GM20000 (cell line): Measurements from ENCODE around the gene CREB3L4.

Experiments
- DNase-seq: peaks from one replicate; pipeline ENCODE4 v3.0.0; 2012; ENCODE audit warnings: low spot score
- TF ChIP-seq, protein P1 (sequence below): IDR thresholded peaks from 2 replicates; pipeline ENCODE4 v1.5.1; 2012; ENCODE audit warnings: mild to moderate bottlenecking, control low read depth; ENCODE audit errors: extremely low read depth, missing control alignments

CREB3L4 gene

GRCh38 chr1:153984123-153984894 lies 16.6 kb downstream of the CREB3L4 start:
- TF ChIP-seq, protein P1, sequence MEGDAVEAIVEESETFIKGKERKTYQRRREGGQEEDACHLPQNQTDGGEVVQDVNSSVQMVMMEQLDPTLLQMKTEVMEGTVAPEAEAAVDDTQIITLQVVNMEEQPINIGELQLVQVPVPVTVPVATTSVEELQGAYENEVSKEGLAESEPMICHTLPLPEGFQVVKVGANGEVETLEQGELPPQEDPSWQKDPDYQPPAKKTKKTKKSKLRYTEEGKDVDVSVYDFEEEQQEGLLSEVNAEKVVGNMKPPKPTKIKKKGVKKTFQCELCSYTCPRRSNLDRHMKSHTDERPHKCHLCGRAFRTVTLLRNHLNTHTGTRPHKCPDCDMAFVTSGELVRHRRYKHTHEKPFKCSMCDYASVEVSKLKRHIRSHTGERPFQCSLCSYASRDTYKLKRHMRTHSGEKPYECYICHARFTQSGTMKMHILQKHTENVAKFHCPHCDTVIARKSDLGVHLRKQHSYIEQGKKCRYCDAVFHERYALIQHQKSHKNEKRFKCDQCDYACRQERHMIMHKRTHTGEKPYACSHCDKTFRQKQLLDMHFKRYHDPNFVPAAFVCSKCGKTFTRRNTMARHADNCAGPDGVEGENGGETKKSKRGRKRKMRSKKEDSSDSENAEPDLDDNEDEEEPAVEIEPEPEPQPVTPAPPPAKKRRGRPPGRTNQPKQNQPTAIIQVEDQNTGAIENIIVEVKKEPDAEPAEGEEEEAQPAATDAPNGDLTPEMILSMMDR = no peak

GRCh38 chr1:153985341-153985912 lies 17.7 kb downstream of the CREB3L4 start:
- TF ChIP-seq, protein P1 = no peak
- no peak for DNase-seq

More at GRCh38 chr1:153984123-153984894, 16.6 kb downstream of the CREB3L4 start:
- no peak for DNase-seq

DNA sequence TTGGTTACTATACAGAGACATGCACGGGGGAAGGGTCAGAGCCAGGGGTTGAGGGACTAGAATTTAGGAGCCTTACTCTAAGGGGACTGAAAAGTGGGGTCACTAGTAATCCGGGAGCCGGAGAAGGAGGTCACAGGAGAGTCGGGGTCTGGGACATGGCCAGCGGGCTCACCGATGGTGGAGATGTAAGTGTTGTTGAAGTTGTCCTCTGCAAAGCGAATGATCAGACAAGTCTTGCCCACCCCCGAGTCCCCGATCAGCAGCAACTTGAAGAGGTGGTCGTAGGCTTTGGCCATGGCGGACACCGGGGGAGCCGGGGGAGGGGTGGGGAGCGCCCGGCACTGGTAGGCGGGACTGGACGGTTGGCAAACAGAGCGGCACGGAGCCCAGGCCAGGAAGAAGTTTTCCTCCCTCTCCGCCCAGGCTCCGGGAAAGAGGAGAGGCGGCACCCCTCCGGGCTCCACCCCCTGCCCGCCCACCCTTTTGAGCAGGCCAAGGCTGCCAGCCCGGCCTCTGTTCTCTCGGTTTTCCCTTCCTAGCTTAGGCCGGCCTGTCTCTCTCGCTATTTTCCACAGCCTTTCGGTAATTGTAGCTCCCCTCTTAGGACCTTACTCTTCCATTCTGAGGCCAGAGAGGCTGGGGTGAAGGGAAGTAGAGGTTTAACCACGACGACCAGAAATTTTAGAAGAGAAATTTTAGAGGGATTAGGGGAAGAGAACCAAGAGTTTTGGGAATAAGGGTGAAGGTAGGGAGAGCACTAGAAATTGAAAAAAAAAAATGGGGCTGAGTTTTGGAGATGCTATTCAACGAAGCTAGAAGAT lies 18.4 kb downstream of the CREB3L4 start, which contains the start of gene RAB13:
Gene RAB13, minus strand, starts transcription at position 399 of the 821 bp plus-strand sequence. Its CDS starts 103 bp downstream, at position 296.
- TF ChIP-seq, protein P1 = no peak
- peak; percentile 47 for DNase-seq

- TF ChIP-seq, protein P1 = no peak
- no peak for DNase-seq
Observed at GRCh38 chr1:153987621-153988020, 19.9 kb downstream of the CREB3L4 start.

- TF ChIP-seq, protein P1 = no peak
- DNase-seq = peak; percentile 92
Observed at GRCh38 chr1:153990468-153991150, 22.9 kb downstream of the CREB3L4 start, which contains the start of gene RPS27. Gene RPS27 (plus strand): TSS chr1:153990762. CDS start chr1:153990797, 35 bp downstream.

DNA sequence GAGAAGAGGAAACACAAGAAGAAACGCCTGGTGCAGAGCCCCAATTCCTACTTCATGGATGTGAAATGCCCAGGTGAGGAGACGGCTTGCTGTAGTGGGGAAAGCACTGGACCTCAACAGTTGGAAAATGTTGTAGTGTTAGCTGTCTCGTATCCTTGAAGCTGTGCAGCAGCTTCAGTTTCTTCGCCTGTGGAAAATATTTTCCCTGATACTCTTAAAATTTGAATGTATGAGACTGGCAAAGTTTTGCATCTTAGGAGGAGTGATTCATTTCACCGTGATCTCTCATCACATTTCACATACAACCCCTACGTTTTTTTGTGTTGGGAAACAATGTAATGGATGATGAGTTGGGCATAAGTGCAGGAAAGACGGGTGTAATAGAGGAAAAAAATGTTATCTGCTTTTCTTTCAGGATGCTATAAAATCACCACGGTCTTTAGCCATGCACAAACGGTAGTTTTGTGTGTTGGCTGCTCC lies 23.5 kb downstream of the CREB3L4 start:
- no peak for DNase-seq
- TF ChIP-seq, protein P1 = no peak
